CD4-positive, alpha-beta memory T cell (primary cell): ENCODE data around the gene GRID1. TPM values are rescaled to one million over a fixed set of nuclear protein-coding genes. Genes with fewer than 3 reads are reported as not detected.

Experiments used
- CTCF ChIA-PET: fragments of 350-600 bp; sonication (Branson Sonifier 250); formaldehyde crosslinking; loops from one replicate; lab custom pipeline; 2021; ENCODE audit warnings: inconsistent platforms; ENCODE audit not compliant: partially characterized antibody; lab: Charles Lee
- POLR2A ChIA-PET: fragments of 350-600 bp; sonication (Branson Sonifier 250); formaldehyde crosslinking; loops from one replicate; lab custom pipeline; 2021; ENCODE audit not compliant: partially characterized antibody; lab: Charles Lee
- DNase-seq, 5 donors: peaks; one replicate each; pipeline versions ENCODE4 v3.0.0 to v3.0.0-alpha.2; 2020 to 2022; ENCODE audit warnings: mixed read lengths in 1 of 5
- H3K27ac ChIP-seq: one replicate; pipeline ENCODE4 v1.7.0; 2013; ENCODE audit warnings: low read depth, low read length
- H3K27me3 ChIP-seq: 2 replicates; pipeline ENCODE4 v1.7.0; 2013; ENCODE audit warnings: mild to moderate bottlenecking, low read length, moderate library complexity; ENCODE audit not compliant: insufficient read depth
- H3K36me3 ChIP-seq: 2 replicates; pipeline ENCODE4 v1.7.0; 2013; ENCODE audit warnings: mild to moderate bottlenecking, low read length, moderate library complexity; ENCODE audit not compliant: insufficient read depth
- H3K4me1 ChIP-seq: 2 replicates; pipeline ENCODE4 v1.7.0; 2013; ENCODE audit warnings: mild to moderate bottlenecking, low read length, moderate library complexity; ENCODE audit not compliant: insufficient read depth
- H3K4me3 ChIP-seq, 2 donors: one replicate each; pipeline ENCODE4 v1.7.0; 2013; ENCODE audit warnings: low read length in 2 of 2, mild to moderate bottlenecking in 1 of 2
- H3K9me3 ChIP-seq, 2 donors: one replicate each; pipeline ENCODE4 v1.7.0; 2013; ENCODE audit warnings: low read length in 2 of 2, control low read depth in 1 of 2; ENCODE audit not compliant: control insufficient read depth in 1 of 2
- H3K27ac Mint-ChIP-seq, 7 donors: one replicate each; pipeline ENCODE4 v1.8.0; 2020 to 2021; ENCODE audit warnings: mixed read lengths in 7 of 7, mild to moderate bottlenecking in 6 of 7, inconsistent platforms in 3 of 7, moderate library complexity in 3 of 7
- H3K27me3 Mint-ChIP-seq, 2 donors: one replicate each; pipeline ENCODE4 v1.8.0; 2020 to 2021; ENCODE audit warnings: mixed read lengths in 2 of 2
- H3K36me3 Mint-ChIP-seq, 2 donors: one replicate each; pipeline ENCODE4 v1.8.0; 2020 to 2021; ENCODE audit warnings: mixed read lengths in 2 of 2, inconsistent platforms in 1 of 2, mild to moderate bottlenecking in 1 of 2
- H3K4me1 Mint-ChIP-seq, 4 donors: one replicate each; pipeline ENCODE4 v1.8.0; 2020 to 2021; ENCODE audit warnings: mixed read lengths in 4 of 4, mild to moderate bottlenecking in 1 of 4
- H3K4me3 Mint-ChIP-seq, 8 donors: one replicate each; pipeline ENCODE4 v1.8.0; 2020 to 2021; ENCODE audit warnings: mixed read lengths in 8 of 8, mild to moderate bottlenecking in 7 of 8, moderate library complexity in 6 of 8, inconsistent platforms in 3 of 8
- H3K9me3 Mint-ChIP-seq, 8 donors: one replicate each; pipeline ENCODE4 v1.8.0; 2020 to 2021; ENCODE audit warnings: mixed read lengths in 8 of 8, mild to moderate bottlenecking in 5 of 8, inconsistent platforms in 3 of 8, moderate library complexity in 1 of 8
- intact Hi-C: fragments of 100-400 bp; cut with micrococcal nuclease; formaldehyde crosslinking; loops from one replicate; pipeline ENCODE4 v1.15.1; 2023
- polyA plus RNA-seq, 2 donors: library from polyadenylated mRNA; unstranded; fragments of 300-500 nt; fragmentation: Illumina TruSeq; gene quantifications; one replicate each; pipeline ENCODE4 v1.2.3, GENCODE V29; 2021
- total RNA-seq, 2 experiments: library from RNA; stranded (reverse); gene quantifications; one replicate each; pipeline ENCODE4 v1.2.3, GENCODE V29; 2021

GRID1 gene
- total and polyA plus RNA-seq, 4 experiments from 2014 or later = not detected

GRCh38 chr10:86291616-86292340, 74.8 kb downstream of the GRID1 start:
- Histone ChIP-seq H3K27me3 (no peaks in the 10 kb centered on the region), H3K27ac (no peak overlapping the region), H3K4me3 (no peak overlapping the region), H3K4me1 (no peaks in the 10 kb centered on the region), H3K9me3 (no peaks in the 10 kb centered on the region), H3K36me3 (no peaks in the 10 kb centered on the region)
- Mint-ChIP-seq H3K4me3 (no peak overlapping the region), H3K9me3 (peaks cover 0 to 5% (median 0%) of the 10 kb centered on the region in 8 donors), H3K27ac (no peak overlapping the region), H3K27me3 (peaks cover 10 to 12% of the 10 kb centered on the region in 2 donors), H3K36me3 (no peaks in the 10 kb centered on the region), H3K4me1 (no peaks in the 10 kb centered on the region)
- POLR2A ChIA-PET = no interaction called here
- intact Hi-C loops = no loop called here
- CTCF ChIA-PET = no interaction called here
- DNase-seq = no peak

GRCh38 chr10:86290933-86291615, 75.5 kb downstream of the GRID1 start:
- ChIA-PET CTCF (no interaction called here), POLR2A (no interaction called here)
- no peaks in the 10 kb centered on the region for H3K4me1 ChIP-seq
- Mint-ChIP-seq H3K27ac (no peak overlapping the region), H3K9me3 (peaks cover 0 to 5% (median 0%) of the 10 kb centered on the region in 8 donors), H3K4me1 (no peaks in the 10 kb centered on the region), H3K4me3 (no peak overlapping the region), H3K36me3 (no peaks in the 10 kb centered on the region), H3K27me3 (peaks cover 10 to 12% of the 10 kb centered on the region in 2 donors)
- no peak for DNase-seq
- no peaks in the 10 kb centered on the region for H3K36me3 ChIP-seq
- H3K27me3 ChIP-seq = no peaks in the 10 kb centered on the region
- H3K4me3 ChIP-seq = no peak overlapping the region
- no peaks in the 10 kb centered on the region for H3K9me3 ChIP-seq
- intact Hi-C loops = no loop called here
- no peak overlapping the region for H3K27ac ChIP-seq

- H3K27ac ChIP-seq = no peak overlapping the region
- ChIA-PET CTCF (no interaction called here), POLR2A (no interaction called here)
- no peaks in the 10 kb centered on the region for H3K9me3 ChIP-seq
- no peaks in the 10 kb centered on the region for H3K27me3 ChIP-seq
- Mint-ChIP-seq H3K4me1 (no peaks in the 10 kb centered on the region), H3K27me3 (peaks cover 5 to 8% of the 10 kb centered on the region in 2 donors), H3K36me3 (no peaks in the 10 kb centered on the region), H3K4me3 (no peak overlapping the region), H3K9me3 (peaks cover 0 to 5% (median 0%) of the 10 kb centered on the region in 8 donors), H3K27ac (no peak overlapping the region)
- DNase-seq = no peak
- no peaks in the 10 kb centered on the region for H3K4me1 ChIP-seq
- intact Hi-C loops = no loop called here
- H3K36me3 ChIP-seq = no peaks in the 10 kb centered on the region
- H3K4me3 ChIP-seq = no peak overlapping the region
Observed at GRCh38 chr10:86289577-86289868, 77.1 kb downstream of the GRID1 start.

- H3K27ac ChIP-seq = no peak overlapping the region
- Mint-ChIP-seq H3K4me1 (no peaks in the 10 kb centered on the region), H3K27ac (no peak overlapping the region), H3K9me3 (peaks cover 0 to 5% (median 0%) of the 10 kb centered on the region in 8 donors), H3K36me3 (no peaks in the 10 kb centered on the region), H3K27me3 (peaks cover 4 to 5% of the 10 kb centered on the region in 2 donors), H3K4me3 (no peak overlapping the region)
- DNase-seq = no peak
- H3K4me1 ChIP-seq = no peaks in the 10 kb centered on the region
- no peaks in the 10 kb centered on the region for H3K9me3 ChIP-seq
- intact Hi-C loops = no loop called here
- POLR2A ChIA-PET = no interaction called here
- no peak overlapping the region for H3K4me3 ChIP-seq
- no peaks in the 10 kb centered on the region for H3K27me3 ChIP-seq
- CTCF ChIA-PET = no interaction called here
- no peaks in the 10 kb centered on the region for H3K36me3 ChIP-seq
Observed at GRCh38 chr10:86288695-86289576, 77.7 kb downstream of the GRID1 start.

GRCh38 chr10:86287966-86288579, 78.5 kb downstream of the GRID1 start:
- Histone ChIP-seq H3K4me3 (no peak overlapping the region), H3K4me1 (no peaks in the 10 kb centered on the region), H3K27me3 (no peaks in the 10 kb centered on the region), H3K36me3 (no peaks in the 10 kb centered on the region), H3K27ac (no peak overlapping the region), H3K9me3 (no peaks in the 10 kb centered on the region)
- ChIA-PET POLR2A (no interaction called here), CTCF (no interaction called here)
- no peak overlapping the region for H3K4me3 Mint-ChIP-seq
- H3K9me3 Mint-ChIP-seq = peaks cover 0 to 5% (median 0%) of the 10 kb centered on the region in 8 donors
- no peak overlapping the region for H3K27ac Mint-ChIP-seq
- H3K36me3 Mint-ChIP-seq = no peaks in the 10 kb centered on the region
- no peak for DNase-seq
- intact Hi-C loops = no loop called here
- peaks cover 8 to 10% of the 10 kb centered on the region in 2 donors for H3K27me3 Mint-ChIP-seq
- H3K4me1 Mint-ChIP-seq = no peaks in the 10 kb centered on the region

GRCh38 chr10:86287110-86287793, 79.3 kb downstream of the GRID1 start:
- ChIA-PET POLR2A (no interaction called here), CTCF (interaction anchor here (1.2 kb wide), 1 partner anchor 13 kb away, joined by 3 read pairs; no protein-coding TSS in a partner anchor)
- H3K9me3 Mint-ChIP-seq = peaks cover 0 to 5% (median 0%) of the 10 kb centered on the region in 8 donors
- H3K4me3 Mint-ChIP-seq = no peak overlapping the region
- Histone ChIP-seq H3K9me3 (no peaks in the 10 kb centered on the region), H3K27ac (no peak overlapping the region), H3K4me1 (no peaks in the 10 kb centered on the region), H3K36me3 (no peaks in the 10 kb centered on the region), H3K4me3 (no peak overlapping the region), H3K27me3 (no peaks in the 10 kb centered on the region)
- H3K4me1 Mint-ChIP-seq = no peaks in the 10 kb centered on the region
- no peak overlapping the region for H3K27ac Mint-ChIP-seq
- DNase-seq = no peak
- intact Hi-C loops = no loop called here
- H3K27me3 Mint-ChIP-seq = peaks cover 5 to 10% of the 10 kb centered on the region in 2 donors
- H3K36me3 Mint-ChIP-seq = no peaks in the 10 kb centered on the region
